Transverse colon (tissue), 4 donors: ENCODE results near the gene GIMAP8. TPM values are rescaled to one million over a fixed set of nuclear protein-coding genes. Genes with fewer than 3 reads are reported as not detected.

Experiments
- DNase-seq: peaks from one replicate; pipeline ENCODE4 v3.0.0-alpha.2; 2019
- H3K27ac ChIP-seq, 4 donors: fragments of 200-600 bp; sonication (generic); 2 replicates each; pipeline ENCODE4 v1.5.1; 2016 to 2018; ENCODE audit warnings: inconsistent platforms in 4 of 4
- H3K27me3 ChIP-seq: fragments of 200-600 bp; sonication (generic); 2 replicates; pipeline ENCODE4 v1.5.1; 2017; ENCODE audit warnings: inconsistent platforms
- H3K36me3 ChIP-seq, 4 donors: fragments of 200-600 bp; sonication (generic); 2 replicates each; pipeline ENCODE4 v1.5.1; 2017 to 2019; ENCODE audit warnings: inconsistent platforms in 4 of 4
- H3K4me1 ChIP-seq, 4 donors: fragments of 200-600 bp; sonication (generic); 2 replicates each; pipeline ENCODE4 v1.5.1; 2017 to 2020; ENCODE audit warnings: inconsistent platforms in 4 of 4
- H3K4me3 ChIP-seq, 4 donors: fragments of 200-600 bp; sonication (generic); 1 replicate in 1 of 4; 2 replicates in 3 of 4; pipeline versions ENCODE4 v1.5.1 to v1.6.1; 2017 to 2019; ENCODE audit warnings: inconsistent platforms in 4 of 4
- H3K9me3 ChIP-seq, 2 donors: fragments of 200-600 bp; sonication (generic); 2 replicates each; pipeline ENCODE4 v1.5.1; 2017 to 2019; ENCODE audit warnings: inconsistent platforms in 2 of 2
- CTCF ChIP-seq, 5 experiments: fragments of 200-600 bp in 3 of 5; fragments of 450-650 bp in 2 of 5; sonication (generic) in 3 of 5; IDR thresholded peaks; 1 replicate in 2 of 5; 2 replicates in 3 of 5; pipeline ENCODE4 v1.5.1; 2016 to 2017; ENCODE audit warnings: antibody characterized with exemption in 5 of 5, inconsistent platforms in 3 of 5, mild to moderate bottlenecking in 2 of 5, moderate library complexity in 1 of 5
- EP300 ChIP-seq: sonication (generic); formaldehyde crosslinking; IDR thresholded peaks from one replicate; pipeline ENCODE4 v1.6.1; 2017; ENCODE audit warnings: antibody characterized with exemption, low read depth
- POLR2A ChIP-seq: fragments of 450-650 bp; IDR thresholded peaks from one replicate; pipeline ENCODE4 v1.6.1; 2016; ENCODE audit warnings: antibody characterized with exemption, mild to moderate bottlenecking, moderate library complexity
- POLR2AphosphoS5 ChIP-seq, 3 donors: sonication (generic); formaldehyde crosslinking; IDR thresholded peaks; one replicate each; pipeline ENCODE4 v1.6.1; 2016; ENCODE audit warnings: antibody characterized with exemption in 3 of 3
- WGBS, 2 donors: methylation state at CpG; one replicate each; pipeline ENCODE4 v1.1.5; 2018; ENCODE audit warnings: low coverage in 1 of 2; 5-methylcytosine and 5-hydroxymethylcytosine counted together
- in situ Hi-C, 4 donors: fragments of 200-750 bp; cut with MboI; loops; one replicate each; pipeline versions ENCODE4 v1.15.0 to v1.15.1; 2017; ENCODE audit warnings: low sequenced_read_pairs in 3 of 4, low pct_ligation_motif_present in 1 of 4, low pct_unique_long_range_greater_than_20kb in 1 of 4
- intact Hi-C: fragments of 100-400 bp; cut with DNase I; formaldehyde crosslinking; loops from one replicate; pipeline ENCODE4 v1.15.1; 2023; ENCODE audit warnings: low total_unique reads
- total RNA-seq, 4 donors: library from RNA; depleted of rRNA; stranded (reverse); fragments of >200 nt; gene quantifications; one replicate each; pipeline ENCODE4 v1.1.0, GENCODE V29; 2016

GIMAP8 gene
- total RNA-seq, 4 donors from 2014 or later: 1.5 to 4.3 (median 2.9) TPM

- no peaks in the 10 kb centered on the region for H3K9me3 ChIP-seq
- H3K4me1 ChIP-seq: no peaks in the 10 kb centered on the region
- no peak overlapping the region for H3K27ac ChIP-seq
- no peak overlapping the region for H3K4me3 ChIP-seq
- in situ Hi-C loops: no loop called here
- intact Hi-C loops: no loop called here
- no peaks in the 10 kb centered on the region for H3K36me3 ChIP-seq
- H3K27me3 ChIP-seq: no peaks in the 10 kb centered on the region
- whole genome bisulfite sequencing, 2 donors: 90 to 92% methylated on average over 2 to 3 of the region's 3 CpGs
- no peak for TF ChIP-seq EP300
- TF ChIP-seq CTCF (IDR thresholded peaks at IDR 0.05): no peak
- DNase-seq: no peak
These were observed 25.9 kb downstream of the GIMAP8 start for GRCh38 chr7:150476285-150476684.

GRCh38 chr7:150476819-150477631, 26.6 kb downstream of the GIMAP8 start:
- Histone ChIP-seq H3K27me3 (no peaks in the 10 kb centered on the region), H3K4me1 (no peaks in the 10 kb centered on the region), H3K36me3 (no peaks in the 10 kb centered on the region), H3K4me3 (no peak overlapping the region), H3K27ac (no peak overlapping the region), H3K9me3 (no peaks in the 10 kb centered on the region)
- intact Hi-C loops (no loop called here), in situ Hi-C loops (no loop called here)
- DNase-seq: no peak
- 88 to 91% methylated on average over 21 to 25 of the region's 25 CpGs for WGBS, 2 donors
- TF ChIP-seq POLR2AphosphoS5 (IDR thresholded peaks at IDR 0.05) (no peak), EP300 (no peak), CTCF (IDR thresholded peaks at IDR 0.05) (no peak), POLR2A (no peak)

DNA sequence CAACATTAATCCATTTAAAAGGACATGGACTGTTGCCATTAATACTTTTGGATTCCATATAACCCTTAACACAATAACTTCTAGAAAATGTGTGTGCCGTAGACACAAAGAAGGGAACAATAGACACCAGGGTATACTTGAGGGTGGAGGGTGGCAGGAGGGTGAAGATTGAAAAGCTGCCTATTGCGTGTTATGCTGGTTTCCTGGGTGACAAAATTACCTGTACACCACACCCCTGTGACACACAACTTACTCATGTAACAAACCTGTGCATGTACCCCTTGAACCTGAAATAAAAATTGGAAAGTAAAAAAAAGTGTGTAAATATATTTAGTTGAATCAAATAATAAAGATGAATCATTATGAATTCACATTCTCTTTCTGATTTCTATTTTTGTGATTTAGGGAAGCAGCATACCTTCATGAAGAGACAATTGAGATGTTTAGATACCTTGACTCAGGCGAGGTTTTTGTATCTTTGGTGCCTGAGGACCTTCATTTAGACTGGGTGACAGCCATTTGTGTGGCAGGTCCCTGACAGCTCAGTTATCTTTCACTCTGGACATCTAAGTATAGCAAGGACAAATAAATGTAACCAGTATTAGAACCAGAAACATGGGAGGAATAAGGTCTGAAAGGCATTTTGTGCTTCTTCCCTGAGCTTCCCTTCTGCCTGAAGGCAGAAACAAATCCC, 28.7 kb downstream of the GIMAP8 start:
- Histone ChIP-seq H3K4me3 (no peak overlapping the region), H3K4me1 (no peaks in the 10 kb centered on the region), H3K27me3 (no peaks in the 10 kb centered on the region), H3K36me3 (no peaks in the 10 kb centered on the region), H3K9me3 (no peaks in the 10 kb centered on the region), H3K27ac (peak overlapping the region; percentile 10 to 68 (median 52))
- intact Hi-C loops: no loop called here
- TF ChIP-seq CTCF (IDR thresholded peaks at IDR 0.05) (no peak), POLR2AphosphoS5 (IDR thresholded peaks at IDR 0.05) (no peak), POLR2A (no peak), EP300 (no peak)
- in situ Hi-C loops: no loop called here
- no peak for DNase-seq
- WGBS, 2 donors: 61 to 68% methylated on average over 3 of the region's 3 CpGs

GRCh38 chr7:150481186-150481920, 30.9 kb downstream of the GIMAP8 start:
- H3K4me1 ChIP-seq: no peaks in the 10 kb centered on the region
- TF ChIP-seq POLR2AphosphoS5 (IDR thresholded peaks at IDR 0.05): peak in 2 of 3 donors; percentile 36 to 40
- TF ChIP-seq CTCF (IDR thresholded peaks at IDR 0.05): no peak
- no peak for TF ChIP-seq EP300
- peak; percentile 47 for TF ChIP-seq POLR2A
- 63 to 74% methylated on average over 6 to 9 of the region's 9 CpGs for WGBS, 2 donors
- no peak overlapping the region for H3K4me3 ChIP-seq
- no peaks in the 10 kb centered on the region for H3K27me3 ChIP-seq
- in situ Hi-C loops: no loop called here
- no peaks in the 10 kb centered on the region for H3K9me3 ChIP-seq
- H3K27ac ChIP-seq: peak overlapping the region; percentile 58 to 68 (median 64)
- no peak for DNase-seq
- no peaks in the 10 kb centered on the region for H3K36me3 ChIP-seq
- intact Hi-C loops: no loop called here
